ENCODE measurements around the gene LETMD1.
"Not testable (repeated sequence)": the region's sequence is repeated elsewhere in the genome, so short reads cannot be mapped to it uniquely, and the experiment has no call there.

LETMD1 gene

GRCh38 chr12:51077930-51078329 is 29.8 kb downstream of the LETMD1 start:
- DNase-seq (ENCODE audit: low read depth) = no peak

GRCh38 chr12:51078346-51078745 is 30.2 kb downstream of the LETMD1 start:
- not testable (repeated sequence) for DNase-seq (ENCODE audit: low read depth)

- DNase-seq (ENCODE audit: low read depth) = not testable (repeated sequence)
These were observed 30.7 kb downstream of the LETMD1 start for GRCh38 chr12:51078866-51079265.

- no peak for DNase-seq (ENCODE audit: low read depth)
These were observed 32.0 kb downstream of the LETMD1 start for GRCh38 chr12:51080136-51080535.

GRCh38 chr12:51081421-51081820 is 33.3 kb downstream of the LETMD1 start:
- DNase-seq (ENCODE audit: low read depth) = no peak

GRCh38 chr12:51082561-51083125 is 34.5 kb downstream of the LETMD1 start:
- peak; percentile 7 for DNase-seq (ENCODE audit: low read depth)

- DNase-seq (ENCODE audit: low read depth) = peak; percentile 97
These were observed 35.2 kb downstream of the LETMD1 start, which contains the start of gene CSRNP2 for GRCh38 chr12:51083126-51083833. CSRNP2 (minus strand) TSS chr12:51083596; CDS start chr12:51076561, 7,035 bp downstream.

- no peak for DNase-seq (ENCODE audit: low read depth)
These were observed 37.6 kb downstream of the LETMD1 start for GRCh38 chr12:51085757-51086156.

GRCh38 chr12:51086933-51087332 is 38.8 kb downstream of the LETMD1 start:
- DNase-seq (ENCODE audit: low read depth) = no peak

- no peak for DNase-seq (ENCODE audit: low read depth)
These were observed 39.7 kb downstream of the LETMD1 start for GRCh38 chr12:51087818-51088217.

- DNase-seq (ENCODE audit: low read depth) = no peak
These were observed 42.6 kb downstream of the LETMD1 start for GRCh38 chr12:51090705-51091229.

GRCh38 chr12:51098611-51099010 is 50.5 kb downstream of the LETMD1 start:
- DNase-seq (ENCODE audit: low read depth) = no peak

- DNase-seq (ENCODE audit: low read depth) = no peak
These were observed 55.9 kb downstream of the LETMD1 start for GRCh38 chr12:51103977-51104376.

GRCh38 chr12:51108136-51108535 is 60.0 kb downstream of the LETMD1 start:
- DNase-seq (ENCODE audit: low read depth) = no peak

Measured in fibroblast of gingiva (primary cell).